Measurements from ENCODE around the gene SLAMF1. TPM values are rescaled to one million over a fixed set of nuclear protein-coding genes. Genes with fewer than 3 reads are reported as not detected.

SLAMF1 gene
- total RNA-seq, 2 donors from 2014 or later = not detected

DNA sequence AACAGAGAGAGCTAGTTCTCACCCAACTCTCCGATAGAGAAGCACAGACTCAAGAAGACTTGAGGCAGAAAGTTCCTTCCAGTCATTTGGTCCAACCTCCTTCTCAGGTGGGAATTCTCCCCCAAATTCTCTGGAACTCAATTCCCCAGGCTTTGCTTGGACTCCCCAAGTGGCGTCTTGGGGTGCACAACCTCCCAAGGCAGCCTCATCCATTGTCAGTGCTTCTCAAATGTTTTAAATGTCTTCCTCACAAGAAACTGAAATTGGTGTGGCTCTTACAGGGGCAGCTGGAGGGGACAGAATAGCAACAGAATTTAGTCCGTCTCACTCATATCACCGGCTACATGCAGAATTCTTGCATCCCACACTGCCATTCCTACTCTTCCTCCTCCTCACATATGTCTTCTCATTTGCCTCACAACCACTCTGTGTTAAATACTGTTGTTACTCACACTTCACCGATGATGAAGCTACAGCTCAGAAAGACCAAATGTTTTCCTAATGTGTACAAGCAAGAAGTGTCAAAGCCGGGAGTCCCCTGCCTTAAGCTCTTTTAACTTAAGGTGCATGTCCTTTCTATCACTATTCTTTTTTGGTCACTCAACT is 34.1 kb downstream of the SLAMF1 start:
- no peak for ATAC-seq

DNA sequence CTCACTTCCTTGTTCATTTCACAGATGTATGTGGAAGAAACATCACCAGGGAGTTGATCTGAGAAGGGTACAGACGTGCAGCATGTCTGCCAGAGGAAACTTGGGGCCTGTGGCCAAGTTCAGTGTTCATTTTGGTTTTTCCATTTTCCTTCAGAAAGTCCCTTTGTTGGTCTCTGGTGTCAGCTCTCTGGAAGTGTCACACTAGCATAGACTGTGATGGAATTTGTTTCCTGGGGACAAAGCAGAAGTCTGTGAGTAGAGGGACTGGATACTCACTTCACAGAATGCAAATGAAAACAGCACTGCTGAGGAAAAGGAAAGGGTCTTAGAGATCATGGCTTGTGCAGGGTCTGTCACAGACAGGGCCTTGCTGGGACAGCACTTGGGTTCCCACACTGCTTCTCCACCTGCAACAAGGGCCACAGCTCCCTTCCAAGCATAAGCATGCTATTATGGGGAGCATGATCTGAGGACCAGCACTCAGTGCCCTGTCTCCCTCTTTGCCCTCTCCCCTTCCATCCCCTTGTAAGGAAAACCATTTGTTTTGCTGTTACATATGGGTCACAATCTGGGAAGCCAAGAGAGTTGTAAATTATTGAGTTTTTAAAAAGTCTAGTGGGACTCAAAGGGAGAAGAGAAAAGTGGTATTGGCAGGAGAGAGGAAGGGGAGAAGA is 36.1 kb downstream of the SLAMF1 start:
- Histone ChIP-seq H3K4me3 (no peak overlapping the region), H3K27me3 (no peaks in the 10 kb centered on the region), H3K36me3 (replicated peaks in 1 of 2; ENCODE audit: insufficient read depth in 1 of 2, low read depth in 2 of 2) (no peaks in the 10 kb centered on the region), H3K27ac (no peak overlapping the region), H3K4me1 (no peaks in the 10 kb centered on the region), H3K9me3 (no peaks in the 10 kb centered on the region)
- TF ChIP-seq, protein P1, sequence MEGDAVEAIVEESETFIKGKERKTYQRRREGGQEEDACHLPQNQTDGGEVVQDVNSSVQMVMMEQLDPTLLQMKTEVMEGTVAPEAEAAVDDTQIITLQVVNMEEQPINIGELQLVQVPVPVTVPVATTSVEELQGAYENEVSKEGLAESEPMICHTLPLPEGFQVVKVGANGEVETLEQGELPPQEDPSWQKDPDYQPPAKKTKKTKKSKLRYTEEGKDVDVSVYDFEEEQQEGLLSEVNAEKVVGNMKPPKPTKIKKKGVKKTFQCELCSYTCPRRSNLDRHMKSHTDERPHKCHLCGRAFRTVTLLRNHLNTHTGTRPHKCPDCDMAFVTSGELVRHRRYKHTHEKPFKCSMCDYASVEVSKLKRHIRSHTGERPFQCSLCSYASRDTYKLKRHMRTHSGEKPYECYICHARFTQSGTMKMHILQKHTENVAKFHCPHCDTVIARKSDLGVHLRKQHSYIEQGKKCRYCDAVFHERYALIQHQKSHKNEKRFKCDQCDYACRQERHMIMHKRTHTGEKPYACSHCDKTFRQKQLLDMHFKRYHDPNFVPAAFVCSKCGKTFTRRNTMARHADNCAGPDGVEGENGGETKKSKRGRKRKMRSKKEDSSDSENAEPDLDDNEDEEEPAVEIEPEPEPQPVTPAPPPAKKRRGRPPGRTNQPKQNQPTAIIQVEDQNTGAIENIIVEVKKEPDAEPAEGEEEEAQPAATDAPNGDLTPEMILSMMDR (IDR thresholded peaks at IDR 0.05) = no peak
- no peak for TF ChIP-seq POLR2A (IDR thresholded peaks at IDR 0.05)
- ATAC-seq (no peak), DNase-seq (no peak)
- 13 to 21% methylated on average over 1 of the region's 1 CpG for WGBS, 2 donors
- intact Hi-C loops (cut with DNase I) = no loop called here

More for the DNA sequence above, 34.1 kb downstream of the SLAMF1 start:
- DNase-seq = no peak
- TF ChIP-seq, protein P1 (IDR thresholded peaks at IDR 0.05) = no peak
- no peak for TF ChIP-seq POLR2A (IDR thresholded peaks at IDR 0.05)
- Histone ChIP-seq H3K4me3 (no peak overlapping the region), H3K27ac (no peak overlapping the region), H3K36me3 (replicated peaks in 1 of 2; ENCODE audit: insufficient read depth in 1 of 2, low read depth in 2 of 2) (no peaks in the 10 kb centered on the region), H3K27me3 (no peaks in the 10 kb centered on the region), H3K4me1 (no peaks in the 10 kb centered on the region), H3K9me3 (no peaks in the 10 kb centered on the region)
- intact Hi-C loops (cut with DNase I) = no loop called here
- 77 to 82% methylated on average over 6 of the region's 6 CpGs for WGBS, 2 donors

DNA sequence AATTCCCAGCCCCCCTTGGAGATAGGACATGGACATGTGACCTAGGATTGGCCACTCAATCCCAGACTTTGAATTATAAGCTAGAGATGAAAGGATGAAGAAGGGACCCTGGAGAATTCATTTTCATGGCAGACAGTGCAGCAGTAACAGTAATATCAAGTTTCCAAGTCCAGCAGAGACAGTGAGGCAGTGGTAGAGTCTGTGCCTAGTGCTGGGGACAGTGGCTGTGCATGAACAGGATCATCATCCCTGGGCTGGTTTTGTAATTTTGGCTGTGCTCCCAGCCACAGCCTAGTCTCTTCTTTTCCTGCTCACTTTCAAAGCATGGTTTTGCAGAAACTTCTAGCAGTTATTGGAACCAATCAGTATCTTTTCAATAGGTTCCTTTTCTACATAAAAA is 37.9 kb downstream of the SLAMF1 start:
- no peak overlapping the region for H3K4me3 ChIP-seq
- H3K9me3 ChIP-seq = no peaks in the 10 kb centered on the region
- no peaks in the 10 kb centered on the region for H3K27me3 ChIP-seq
- H3K4me1 ChIP-seq = no peaks in the 10 kb centered on the region
- no peaks in the 10 kb centered on the region for H3K36me3 ChIP-seq (replicated peaks in 1 of 2; ENCODE audit: insufficient read depth in 1 of 2, low read depth in 2 of 2)
- no peak for TF ChIP-seq POLR2A (IDR thresholded peaks at IDR 0.05)
- TF ChIP-seq, protein P1 (IDR thresholded peaks at IDR 0.05) = no peak
- intact Hi-C loops (cut with DNase I) = loop anchor here (5.0 kb wide), 1 partner anchor 182 kb away; no protein-coding TSS in a partner anchor
- DNase-seq (no peak), ATAC-seq (no peak)
- no peak overlapping the region for H3K27ac ChIP-seq

DNA sequence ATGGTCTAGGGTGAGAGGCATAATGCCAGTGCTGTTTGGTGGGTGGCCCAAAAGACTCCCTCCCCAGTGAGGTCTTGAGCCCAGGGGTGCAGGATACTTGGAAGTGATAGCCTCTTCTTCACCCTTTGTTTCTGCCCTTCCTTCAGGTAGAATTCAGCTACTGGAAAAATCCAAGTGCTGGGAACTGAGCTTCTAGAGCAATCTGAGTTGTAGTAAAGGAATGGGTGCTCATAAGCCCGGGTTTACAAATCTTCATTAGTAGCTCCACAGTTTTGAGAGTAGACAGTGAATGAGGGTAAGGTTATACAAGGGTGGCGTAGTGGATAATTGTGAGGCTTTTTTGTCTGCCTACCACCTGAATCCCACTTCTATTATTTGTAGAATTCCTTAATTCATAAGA is 38.3 kb downstream of the SLAMF1 start:
- WGBS, 2 donors = 41 to 47% methylated on average over 2 of the region's 2 CpGs
- intact Hi-C loops (cut with DNase I) = loop anchor here (5.0 kb wide), 1 partner anchor 181 kb away; no protein-coding TSS in a partner anchor
- H3K4me1 ChIP-seq = no peaks in the 10 kb centered on the region
- TF ChIP-seq, protein P1 (IDR thresholded peaks at IDR 0.05) = no peak
- TF ChIP-seq POLR2A (IDR thresholded peaks at IDR 0.05) = no peak
- H3K27ac ChIP-seq = no peak overlapping the region
- ATAC-seq (no peak), DNase-seq (no peak)
- H3K27me3 ChIP-seq = no peaks in the 10 kb centered on the region
- H3K36me3 ChIP-seq (replicated peaks in 1 of 2; ENCODE audit: insufficient read depth in 1 of 2, low read depth in 2 of 2) = no peaks in the 10 kb centered on the region
- no peak overlapping the region for H3K4me3 ChIP-seq
- H3K9me3 ChIP-seq = no peaks in the 10 kb centered on the region

Measured in body of pancreas (tissue), 4 donors.